Large intestine (tissue), 3 donors: Measurements from ENCODE around the gene GRIK3. TPM values are rescaled to one million over a fixed set of nuclear protein-coding genes. Genes with fewer than 3 reads are reported as not detected.

Experiments used
- DNase-seq, 2 donors: peaks; one replicate each; pipeline versions ENCODE4 v3.0.0 to v3.0.0-alpha.2; 2013
- H3K27ac ChIP-seq: one replicate; pipeline ENCODE4 v1.5.1; 2013; ENCODE audit warnings: low read length
- H3K27me3 ChIP-seq: 2 replicates; pipeline ENCODE4 v1.6.1; 2013; ENCODE audit warnings: low read length; ENCODE audit not compliant: control insufficient read depth, insufficient read depth
- H3K36me3 ChIP-seq: 2 replicates; pipeline ENCODE4 v1.6.1; 2013; ENCODE audit warnings: low read length; ENCODE audit not compliant: control insufficient read depth, insufficient read depth
- H3K4me1 ChIP-seq: one replicate; pipeline ENCODE4 v1.6.1; 2013; ENCODE audit warnings: low read length; ENCODE audit not compliant: control insufficient read depth, insufficient read depth
- H3K4me3 ChIP-seq: one replicate; pipeline ENCODE4 v1.5.1; 2013; ENCODE audit warnings: low read length
- H3K9me3 ChIP-seq: one replicate; pipeline ENCODE4 v1.6.1; 2013; ENCODE audit warnings: mild to moderate bottlenecking, low read depth, low read length, moderate library complexity; ENCODE audit not compliant: control insufficient read depth
- WGBS: methylation state at CpG from one replicate; pipeline ENCODE4 v1.1.5; 2013; ENCODE audit warnings: low lambda C conversion rate; ENCODE audit not compliant: insufficient coverage; 5-methylcytosine and 5-hydroxymethylcytosine counted together
- polyA plus RNA-seq: library from polyadenylated mRNA; unstranded; fragments of 120-200 nt; gene quantifications from one replicate; pipeline ENCODE4 v1.2.1, GENCODE V29; 2013

The GRIK3 gene
- polyA plus RNA-seq, 1 donor = 4.5 TPM

GRCh38 chr1:36994868-36995267, 39.4 kb downstream of the GRIK3 start:
- Histone ChIP-seq H3K27ac (no peak overlapping the region), H3K36me3 (no peaks in the 10 kb centered on the region), H3K9me3 (no peaks in the 10 kb centered on the region), H3K27me3 (peaks cover 2% of the 10 kb centered on the region), H3K4me3 (no peak overlapping the region), H3K4me1 (no peaks in the 10 kb centered on the region)
- no peak for DNase-seq
- no CpG with 5 or more reads among the region's 8 CpGs for WGBS

GRCh38 chr1:36994294-36994693, 40.0 kb downstream of the GRIK3 start:
- Histone ChIP-seq H3K9me3 (no peaks in the 10 kb centered on the region), H3K36me3 (no peaks in the 10 kb centered on the region), H3K4me3 (no peak overlapping the region), H3K4me1 (no peaks in the 10 kb centered on the region), H3K27ac (no peak overlapping the region), H3K27me3 (peaks cover 4% of the 10 kb centered on the region)
- 90% methylated on average over 2 of the region's 2 CpGs for WGBS
- DNase-seq = no peak

- 80% methylated on average over 1 of the region's 8 CpGs for WGBS
- no peak for DNase-seq
- H3K4me3 ChIP-seq = no peak overlapping the region
- no peaks in the 10 kb centered on the region for H3K9me3 ChIP-seq
- no peaks in the 10 kb centered on the region for H3K4me1 ChIP-seq
- no peaks in the 10 kb centered on the region for H3K36me3 ChIP-seq
- H3K27me3 ChIP-seq = peaks cover 8% of the 10 kb centered on the region
- no peak overlapping the region for H3K27ac ChIP-seq
Observed at GRCh38 chr1:36992139-36992943, 42.0 kb downstream of the GRIK3 start.

GRCh38 chr1:36991551-36991950, 42.8 kb downstream of the GRIK3 start:
- H3K27ac ChIP-seq = no peak overlapping the region
- DNase-seq = no peak
- H3K4me1 ChIP-seq = no peaks in the 10 kb centered on the region
- no CpG with 5 or more reads among the region's 4 CpGs for WGBS
- no peak overlapping the region for H3K4me3 ChIP-seq
- H3K27me3 ChIP-seq = peaks cover 6% of the 10 kb centered on the region
- H3K36me3 ChIP-seq = no peaks in the 10 kb centered on the region
- H3K9me3 ChIP-seq = no peaks in the 10 kb centered on the region

- Histone ChIP-seq H3K27ac (no peak overlapping the region), H3K27me3 (peaks cover 6% of the 10 kb centered on the region)
Observed at GRCh38 chr1:36990928-36991327, 43.4 kb downstream of the GRIK3 start.

GRCh38 chr1:36989241-36989640, 45.1 kb downstream of the GRIK3 start:
- H3K4me1 ChIP-seq = no peaks in the 10 kb centered on the region
- WGBS = no CpG with 5 or more reads among the region's 8 CpGs
- H3K9me3 ChIP-seq = no peaks in the 10 kb centered on the region
- H3K27me3 ChIP-seq = peaks cover 6% of the 10 kb centered on the region
- H3K36me3 ChIP-seq = no peaks in the 10 kb centered on the region
- H3K4me3 ChIP-seq = no peak overlapping the region
- no peak for DNase-seq
- H3K27ac ChIP-seq = no peak overlapping the region

More at GRCh38 chr1:36990928-36991327, 43.4 kb downstream of the GRIK3 start:
- Histone ChIP-seq H3K36me3 (no peaks in the 10 kb centered on the region), H3K4me1 (no peaks in the 10 kb centered on the region), H3K9me3 (no peaks in the 10 kb centered on the region), H3K4me3 (no peak overlapping the region)
- no CpG with 5 or more reads among the region's 3 CpGs for WGBS
- no peak for DNase-seq

- no peaks in the 10 kb centered on the region for H3K36me3 ChIP-seq
- DNase-seq = no peak
- H3K4me3 ChIP-seq = no peak overlapping the region
- WGBS = 0% methylated on average over 1 of the region's 12 CpGs
- no peaks in the 10 kb centered on the region for H3K4me1 ChIP-seq
- no peak overlapping the region for H3K27ac ChIP-seq
- H3K9me3 ChIP-seq = no peaks in the 10 kb centered on the region
- peaks cover 6% of the 10 kb centered on the region for H3K27me3 ChIP-seq
Observed at GRCh38 chr1:36988741-36989193, 45.5 kb downstream of the GRIK3 start.

- no peak for DNase-seq
- no peak overlapping the region for H3K27ac ChIP-seq
Observed at GRCh38 chr1:36988321-36988720, 46.0 kb downstream of the GRIK3 start.

GRCh38 chr1:36987276-36987675, 47.0 kb downstream of the GRIK3 start:
- Histone ChIP-seq H3K27ac (no peak overlapping the region), H3K36me3 (no peaks in the 10 kb centered on the region), H3K4me1 (no peaks in the 10 kb centered on the region), H3K4me3 (no peak overlapping the region), H3K9me3 (no peaks in the 10 kb centered on the region), H3K27me3 (peaks cover 6% of the 10 kb centered on the region)
- no peak for DNase-seq
- no CpG with 5 or more reads among the region's 2 CpGs for WGBS

More at GRCh38 chr1:36988321-36988720, 46.0 kb downstream of the GRIK3 start:
- H3K9me3 ChIP-seq = no peaks in the 10 kb centered on the region
- no peaks in the 10 kb centered on the region for H3K36me3 ChIP-seq
- H3K4me1 ChIP-seq = no peaks in the 10 kb centered on the region
- peaks cover 6% of the 10 kb centered on the region for H3K27me3 ChIP-seq
- WGBS = no CpG with 5 or more reads among the region's 10 CpGs
- H3K4me3 ChIP-seq = no peak overlapping the region

- Histone ChIP-seq H3K36me3 (no peaks in the 10 kb centered on the region), H3K9me3 (no peaks in the 10 kb centered on the region), H3K4me3 (no peak overlapping the region), H3K4me1 (no peaks in the 10 kb centered on the region), H3K27me3 (peaks cover 6% of the 10 kb centered on the region), H3K27ac (no peak overlapping the region)
- no peak for DNase-seq
- WGBS = 80% methylated on average over 1 of the region's 6 CpGs
Observed at GRCh38 chr1:36986241-36986985, 47.9 kb downstream of the GRIK3 start.
